ENCODE data around the gene NRCAM.

The NRCAM gene

DNA sequence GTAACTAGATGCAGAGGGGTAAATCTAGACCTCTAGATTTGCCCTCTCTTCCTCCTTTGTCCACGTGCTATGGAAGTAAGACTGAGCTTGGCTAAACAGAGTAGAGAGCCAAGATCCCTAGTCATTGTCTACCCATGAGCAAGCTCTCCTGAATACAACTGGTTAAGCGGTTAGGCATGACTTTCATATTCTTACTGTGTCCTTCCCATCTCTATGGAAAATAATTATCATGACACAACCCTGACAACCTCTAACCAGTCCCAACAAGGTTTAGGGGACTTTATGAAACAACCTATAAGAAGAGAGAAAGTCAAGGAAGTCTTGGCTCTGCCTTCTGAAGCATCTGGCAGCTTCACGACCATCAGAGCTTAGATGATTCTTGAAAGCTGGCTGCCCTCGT is 318.2 kb downstream of the NRCAM start:
- DNase-seq (ENCODE audit: extremely low read depth in 1 of 2, low read depth in 1 of 2): no peak

DNA sequence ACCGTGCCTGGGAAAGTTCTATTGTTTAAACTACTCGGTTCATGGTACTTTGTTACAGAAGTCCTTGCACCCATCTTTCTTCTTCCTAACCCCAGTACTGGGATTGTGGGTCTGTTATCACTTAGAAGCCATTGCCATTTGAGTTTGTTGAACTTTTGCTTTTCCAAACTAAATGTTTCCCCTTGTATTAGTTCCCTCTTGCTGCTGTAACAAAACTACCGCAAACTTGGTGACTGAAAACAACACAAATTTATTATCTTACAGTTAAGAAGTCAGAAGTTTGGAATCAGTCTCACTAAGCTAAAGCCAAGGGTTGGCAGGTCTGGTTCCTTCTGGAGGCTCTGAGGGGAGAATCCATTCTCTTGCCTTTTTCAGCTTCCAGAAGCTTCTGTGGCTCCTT is 319.2 kb downstream of the NRCAM start:
- no peak for DNase-seq (ENCODE audit: extremely low read depth in 1 of 2, low read depth in 1 of 2)

DNA sequence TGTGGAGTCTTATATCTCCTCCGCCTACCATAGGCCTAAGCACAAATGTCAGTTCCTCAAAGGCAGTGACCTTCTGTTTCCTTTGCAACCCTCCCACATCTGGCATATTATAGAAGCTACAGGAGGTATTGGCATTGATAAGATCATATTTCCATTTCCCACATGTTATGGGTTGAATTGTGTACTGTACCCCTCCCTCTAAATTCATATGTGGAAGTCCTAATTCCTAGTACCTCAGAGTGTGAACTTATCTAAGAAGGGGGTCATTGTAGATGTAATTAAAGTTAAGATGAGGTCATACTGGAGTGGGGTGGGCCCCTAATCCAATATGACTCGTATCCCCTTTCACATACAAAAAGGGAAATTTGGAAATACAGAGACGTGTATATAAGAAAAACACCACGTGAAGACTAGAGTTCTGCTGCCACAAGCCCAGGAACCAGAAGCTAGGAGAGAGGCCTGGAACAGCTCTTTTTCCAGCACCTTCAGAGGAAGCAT is 320.0 kb downstream of the NRCAM start:
- DNase-seq (ENCODE audit: extremely low read depth in 1 of 2, low read depth in 1 of 2): no peak

DNA sequence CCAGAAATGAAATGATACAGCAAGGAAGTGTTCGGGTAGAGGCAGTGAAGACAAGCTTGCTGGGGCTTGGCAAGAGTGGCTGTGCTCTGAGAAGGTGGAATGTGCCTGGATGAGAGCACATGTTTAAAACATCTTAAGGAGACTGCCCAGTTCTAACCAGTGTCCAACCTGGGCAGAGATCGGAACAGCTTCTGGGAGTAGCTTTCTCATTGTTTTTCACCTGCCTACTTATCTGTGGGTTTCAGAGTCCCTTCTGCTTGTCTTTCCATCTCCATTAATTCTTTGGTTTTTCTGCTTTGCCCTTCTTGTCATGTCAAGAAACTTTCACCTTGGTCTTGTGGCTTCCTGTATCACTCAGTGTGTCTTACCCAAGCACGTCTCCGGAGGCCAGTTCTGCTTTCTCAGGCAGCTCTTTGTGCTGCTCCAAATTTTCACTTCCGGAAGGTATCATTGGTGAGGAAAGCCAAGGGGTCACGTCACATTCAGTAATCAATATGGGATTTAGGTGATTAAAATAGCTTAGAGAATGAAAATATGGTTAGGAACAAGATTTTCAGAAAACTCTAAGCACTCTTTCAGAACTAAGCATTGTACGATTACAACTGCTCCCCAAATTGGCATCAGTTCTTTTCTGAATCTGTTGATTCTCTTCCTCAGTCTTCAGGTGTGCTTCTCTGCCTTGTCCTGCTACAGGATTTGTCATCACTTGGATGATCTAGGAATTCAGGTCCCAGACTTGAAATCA is 320.6 kb downstream of the NRCAM start:
- peak; percentile 22 to 43 for DNase-seq (ENCODE audit: extremely low read depth in 1 of 2, low read depth in 1 of 2)

DNA sequence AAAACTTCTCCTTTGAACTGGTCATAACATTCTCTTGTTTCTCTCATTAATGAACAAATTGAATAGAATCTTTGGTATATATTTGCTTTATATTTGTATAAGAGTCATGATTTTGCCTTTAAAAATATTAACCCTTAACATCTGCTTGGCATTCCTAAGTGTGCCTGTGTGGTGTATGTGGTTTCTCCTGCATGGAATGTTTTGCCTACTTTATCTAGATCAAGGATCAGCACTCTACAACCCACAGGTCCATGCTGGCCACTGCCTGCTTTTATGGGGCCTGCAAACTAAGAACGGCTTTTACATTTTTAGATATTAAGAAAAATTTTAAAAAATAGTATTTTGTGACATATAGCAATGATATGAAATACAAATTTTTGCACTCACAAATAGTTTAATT is 321.8 kb downstream of the NRCAM start:
- DNase-seq (ENCODE audit: extremely low read depth in 1 of 2, low read depth in 1 of 2): no peak

DNA sequence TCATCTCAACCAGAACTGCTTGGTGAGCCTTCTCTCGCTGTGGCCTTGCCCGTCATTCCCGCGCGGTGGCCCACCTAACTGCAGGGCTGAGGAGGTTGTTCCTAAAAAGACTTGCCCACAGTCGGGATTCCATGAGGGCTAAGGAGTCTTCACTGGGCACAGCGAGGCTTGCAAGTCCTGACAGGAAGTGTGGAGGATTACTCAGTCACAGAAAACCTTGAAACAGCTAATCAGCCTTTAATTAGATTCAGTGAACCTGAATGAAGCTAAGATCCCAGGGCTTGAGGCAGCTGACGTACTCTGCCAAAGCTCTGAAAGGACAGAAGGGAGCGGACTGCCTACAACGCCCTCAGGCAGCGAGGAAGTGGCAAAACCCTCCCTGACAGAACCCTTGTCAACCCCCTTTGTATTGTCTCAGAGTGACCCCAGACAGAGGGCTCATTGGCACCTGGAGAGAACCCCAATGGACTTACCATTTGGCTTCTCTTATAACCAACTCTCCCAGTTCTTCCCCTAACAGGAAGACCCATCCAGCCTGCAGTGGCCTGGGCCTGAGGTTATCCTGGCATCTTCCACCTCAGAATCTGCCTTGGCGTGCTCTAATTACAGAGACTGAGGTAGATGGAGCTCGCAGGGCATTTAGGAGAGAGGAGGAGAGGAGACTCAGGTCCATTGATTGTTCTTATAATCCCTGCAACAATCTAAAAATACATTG is 323.5 kb downstream of the NRCAM start:
- no peak for DNase-seq (ENCODE audit: extremely low read depth in 1 of 2, low read depth in 1 of 2)

DNA sequence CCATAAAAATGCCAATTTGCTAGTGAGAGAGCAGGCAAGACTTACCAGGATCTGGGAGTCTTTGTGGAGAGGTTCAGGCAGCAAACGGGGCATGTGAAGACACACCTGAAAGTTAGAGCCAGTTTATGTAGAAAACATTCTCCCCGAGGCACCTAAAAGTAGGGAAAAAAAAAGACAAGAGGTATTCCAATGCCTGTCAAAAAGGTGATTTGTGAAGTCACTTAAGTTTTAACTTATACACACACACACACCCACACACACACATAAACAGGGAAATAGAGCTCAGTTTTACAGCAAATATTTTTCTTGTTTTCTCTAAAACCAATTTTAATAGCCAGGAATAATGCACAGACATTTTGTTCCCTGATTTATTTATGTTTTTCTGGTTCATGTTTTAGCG is 326.0 kb downstream of the NRCAM start, which contains the start of gene LAMB4:
LAMB4 (minus strand) TSS at position 101 of the 400 bp plus-strand sequence. CDS start 7,197 bp downstream, outside the sequence.
- DNase-seq (ENCODE audit: extremely low read depth in 1 of 2, low read depth in 1 of 2): no peak

DNA sequence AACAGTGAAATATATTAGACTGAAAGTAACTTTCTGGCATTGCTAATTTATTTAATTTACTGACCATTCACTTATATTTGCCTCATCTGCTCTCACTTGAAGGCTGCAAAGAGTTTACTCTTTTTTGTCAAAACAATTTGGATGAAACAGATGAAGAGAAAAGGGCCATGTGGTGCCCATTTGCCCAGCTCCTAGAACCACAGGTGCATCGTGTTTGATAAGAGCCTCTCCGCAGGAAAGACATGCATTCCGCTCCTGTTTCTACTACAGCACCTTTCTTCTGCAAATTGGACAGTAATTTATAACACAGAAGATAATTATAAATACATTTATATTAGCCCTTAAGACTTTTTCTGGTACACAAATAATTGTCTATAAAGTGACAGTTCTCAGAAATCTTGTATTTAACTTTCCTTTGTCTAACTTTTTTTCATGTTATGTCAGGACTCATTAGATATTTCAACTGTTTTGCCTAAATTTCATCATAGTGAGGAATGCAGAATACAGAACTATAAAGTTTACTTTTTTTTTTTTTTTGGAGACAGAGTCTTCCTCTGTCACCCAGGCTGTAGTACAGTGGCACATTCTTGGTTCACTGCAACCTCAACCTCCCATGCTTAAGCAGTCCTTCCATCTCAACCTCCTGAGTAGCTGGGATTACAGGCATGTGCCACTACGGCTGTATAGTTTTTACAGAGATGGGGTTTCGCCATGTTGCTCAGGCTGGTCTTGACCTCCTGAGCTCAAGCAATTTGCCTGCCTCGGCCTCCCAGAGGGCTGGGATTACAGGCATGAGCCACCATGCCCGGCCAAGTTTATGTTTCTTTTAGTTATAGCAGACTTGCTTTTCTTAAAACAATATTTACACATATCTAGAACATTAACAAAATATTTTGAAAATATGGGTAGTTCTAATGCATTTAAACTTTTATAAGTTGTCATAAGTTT is 326.9 kb downstream of the NRCAM start:
- DNase-seq (ENCODE audit: extremely low read depth in 1 of 2, low read depth in 1 of 2): no peak

DNA sequence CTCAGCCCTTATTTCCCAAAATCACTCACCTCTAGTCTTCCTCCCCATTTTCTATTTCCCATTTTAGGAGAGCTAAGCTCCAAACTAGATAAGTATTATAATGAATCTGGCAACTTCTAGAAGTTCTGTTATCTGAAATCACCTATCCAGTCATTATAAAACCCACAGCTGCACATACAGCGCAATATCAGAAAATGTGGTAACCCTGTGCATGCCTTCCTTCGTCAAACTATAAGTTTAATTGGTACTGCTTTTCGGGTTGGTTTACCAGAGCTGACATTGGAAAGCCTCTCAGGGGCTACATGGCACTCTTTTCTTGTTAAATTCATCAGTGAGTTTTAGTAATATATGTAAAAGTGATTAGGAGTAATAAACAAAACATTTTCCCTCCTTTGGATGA is 327.7 kb downstream of the NRCAM start:
- DNase-seq (ENCODE audit: extremely low read depth in 1 of 2, low read depth in 1 of 2): no peak

DNA sequence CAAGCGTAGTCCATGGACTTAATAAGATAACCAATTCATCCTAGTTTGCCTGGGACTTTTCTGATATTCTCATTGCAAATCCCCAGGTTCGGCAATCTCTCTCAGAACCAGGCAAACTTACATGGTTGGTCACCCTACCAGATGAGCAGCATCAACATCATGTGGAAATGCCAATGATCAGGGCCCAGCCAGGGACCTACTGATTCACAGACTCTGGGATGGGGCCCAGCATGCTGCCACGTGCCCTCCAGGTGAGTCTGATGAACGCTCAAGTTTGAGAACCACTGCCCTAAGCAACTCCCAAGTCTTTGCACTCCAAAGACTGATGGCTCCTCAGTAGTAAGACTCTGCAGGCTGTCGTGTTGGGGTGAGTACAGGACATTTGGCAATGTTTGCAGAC is 328.8 kb downstream of the NRCAM start:
- DNase-seq (ENCODE audit: extremely low read depth in 1 of 2, low read depth in 1 of 2): no peak

DNA sequence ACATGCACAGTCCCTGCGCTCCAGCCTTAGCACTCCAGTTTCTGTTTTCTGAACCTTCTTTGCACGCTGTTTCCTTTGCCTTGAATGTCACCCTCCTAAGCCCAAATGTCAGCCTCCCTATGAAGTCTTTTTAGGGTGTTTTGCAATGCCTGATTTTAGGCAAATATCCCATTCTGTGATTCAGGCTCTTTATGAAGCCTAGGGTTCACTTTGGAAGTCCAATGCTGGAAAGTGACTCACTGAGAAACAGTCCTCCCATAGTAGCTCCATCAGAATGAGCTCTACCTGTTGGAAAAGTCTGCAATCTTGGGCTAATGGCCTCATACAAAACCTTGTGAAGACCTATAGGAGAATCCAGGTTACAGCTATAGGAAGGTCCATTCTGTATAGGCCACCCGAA is 331.4 kb downstream of the NRCAM start:
- DNase-seq (ENCODE audit: extremely low read depth in 1 of 2, low read depth in 1 of 2): no peak

DNA sequence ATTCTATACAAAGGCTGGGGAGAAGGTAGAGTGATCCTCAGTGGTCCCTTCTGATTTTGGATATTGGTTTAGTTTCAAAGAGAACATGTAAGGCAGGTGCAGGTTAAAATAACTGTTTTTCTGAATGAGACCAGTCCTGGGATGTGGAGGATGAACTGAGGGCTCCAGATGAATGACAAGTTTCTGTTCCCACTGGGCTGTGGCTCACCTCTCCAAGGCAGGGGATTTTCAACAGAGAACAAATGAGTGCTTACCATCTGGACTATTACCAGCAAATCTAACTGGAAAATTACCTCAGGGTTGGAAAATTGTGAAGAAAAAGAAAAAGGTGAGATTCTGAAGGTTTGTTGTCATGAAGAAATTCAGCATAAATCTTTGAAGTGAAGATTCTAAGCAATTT is 334.1 kb downstream of the NRCAM start:
- no peak for DNase-seq (ENCODE audit: extremely low read depth in 1 of 2, low read depth in 1 of 2)

DNA sequence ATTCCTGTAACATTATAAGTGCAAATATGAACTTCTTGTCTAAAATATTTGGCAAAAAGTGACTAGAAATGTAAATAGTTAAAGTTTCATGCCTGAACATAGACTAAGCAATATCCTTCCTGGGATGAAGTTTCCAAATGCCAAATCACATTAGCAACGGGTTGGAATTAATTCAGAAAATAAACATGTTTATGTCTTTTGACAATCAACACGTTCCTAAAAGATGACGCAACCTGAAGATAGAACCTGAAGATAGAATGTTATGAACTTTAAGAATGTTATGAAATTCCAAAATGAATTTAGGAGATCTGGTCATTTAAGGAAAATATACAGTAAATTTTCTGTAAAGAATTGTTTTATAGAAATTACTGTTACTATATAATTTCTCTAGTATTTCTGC is 335.3 kb downstream of the NRCAM start:
- DNase-seq (ENCODE audit: extremely low read depth in 1 of 2, low read depth in 1 of 2): no peak

DNA sequence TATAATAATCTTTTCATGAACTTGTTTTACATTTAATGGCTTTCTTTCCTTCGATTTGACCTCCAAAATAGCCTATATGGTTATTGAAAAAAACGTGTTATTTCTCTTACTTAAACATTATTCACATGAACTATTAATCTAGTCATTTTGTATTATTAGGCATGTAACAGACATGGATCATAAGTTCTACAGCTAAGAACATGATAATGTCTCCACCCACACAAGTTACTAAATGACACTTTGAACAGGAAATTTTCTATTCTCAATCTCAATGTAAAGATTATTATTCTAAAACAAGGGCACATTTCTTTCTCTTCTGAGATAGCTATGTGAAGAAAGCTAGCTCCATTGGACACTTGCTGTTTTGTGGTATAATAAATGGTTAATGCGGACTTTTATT is 336.0 kb downstream of the NRCAM start:
- no peak for DNase-seq (ENCODE audit: extremely low read depth in 1 of 2, low read depth in 1 of 2)

DNA sequence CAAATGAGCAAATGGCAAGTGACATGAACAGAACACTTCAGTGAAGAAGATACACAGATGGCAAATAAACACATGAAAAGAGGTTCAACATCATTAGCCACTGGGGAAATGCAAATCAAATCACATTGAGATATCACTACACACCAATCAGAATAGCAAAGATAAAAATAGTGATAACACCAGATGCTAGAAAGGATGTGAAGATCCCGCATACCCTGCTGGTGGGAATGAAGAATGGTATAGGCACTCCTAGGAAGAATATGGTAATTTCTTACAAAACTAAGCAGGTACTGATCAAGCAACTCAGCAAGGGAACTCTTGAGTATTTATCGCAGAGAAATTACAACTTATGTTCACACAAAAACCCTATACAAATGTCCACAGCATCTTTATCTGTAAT is 337.3 kb downstream of the NRCAM start:
- no peak for DNase-seq (ENCODE audit: extremely low read depth in 1 of 2, low read depth in 1 of 2)

DNA sequence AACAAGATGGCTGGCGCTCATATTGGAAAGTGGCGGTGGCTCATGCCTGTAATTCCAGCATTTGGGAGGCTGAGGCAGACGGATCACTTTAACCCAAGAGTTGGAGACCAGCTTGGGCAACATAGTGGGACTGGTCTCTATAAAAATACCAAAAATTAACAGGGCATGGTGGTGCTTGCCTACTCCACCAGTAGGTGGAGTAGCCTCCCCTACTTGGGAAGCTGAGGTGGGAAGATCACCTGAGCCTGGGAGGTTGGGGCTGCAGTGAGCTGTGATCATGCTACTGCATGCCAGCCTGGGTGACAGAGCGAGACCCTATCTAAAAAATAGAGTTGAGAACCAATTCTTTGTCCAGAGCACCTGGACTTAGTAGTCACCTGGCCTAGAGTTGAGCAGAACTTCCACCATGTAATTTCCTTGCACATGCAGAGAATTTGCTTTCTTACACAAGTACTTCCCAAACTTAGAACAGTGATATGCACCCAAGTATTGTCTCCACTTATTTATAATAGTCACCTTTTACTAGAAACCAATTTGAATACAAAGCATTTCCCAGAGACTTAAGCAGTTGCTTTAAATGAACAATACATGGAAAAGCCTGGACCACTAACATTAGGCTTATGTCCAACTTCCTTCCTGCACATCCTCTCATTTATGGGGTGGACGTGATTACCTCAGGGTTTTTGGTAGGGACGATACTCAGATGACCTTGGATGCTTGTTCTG is 342.0 kb downstream of the NRCAM start:
- DNase-seq (ENCODE audit: extremely low read depth in 1 of 2, low read depth in 1 of 2): no peak

DNA sequence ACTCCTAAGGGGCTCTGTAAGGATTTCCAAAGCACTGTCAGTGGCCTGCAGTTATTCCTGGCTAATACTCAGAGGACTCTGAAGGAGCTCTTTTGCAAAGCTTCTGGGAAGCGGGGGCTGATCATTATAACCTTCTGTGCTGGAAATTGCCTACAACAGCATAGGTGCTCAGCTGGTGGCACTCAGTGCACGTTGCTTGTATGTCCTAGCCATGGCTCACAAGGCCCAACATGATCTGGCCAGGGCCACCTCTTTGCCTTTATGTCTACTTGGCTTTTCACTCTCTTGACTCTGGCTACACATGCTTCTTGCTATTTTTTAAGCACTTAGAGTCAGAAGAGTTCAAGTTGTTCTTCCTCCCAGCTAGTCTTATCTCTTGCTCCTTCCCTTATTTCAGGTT is 343.6 kb downstream of the NRCAM start:
- DNase-seq (ENCODE audit: extremely low read depth in 1 of 2, low read depth in 1 of 2): no peak

DNA sequence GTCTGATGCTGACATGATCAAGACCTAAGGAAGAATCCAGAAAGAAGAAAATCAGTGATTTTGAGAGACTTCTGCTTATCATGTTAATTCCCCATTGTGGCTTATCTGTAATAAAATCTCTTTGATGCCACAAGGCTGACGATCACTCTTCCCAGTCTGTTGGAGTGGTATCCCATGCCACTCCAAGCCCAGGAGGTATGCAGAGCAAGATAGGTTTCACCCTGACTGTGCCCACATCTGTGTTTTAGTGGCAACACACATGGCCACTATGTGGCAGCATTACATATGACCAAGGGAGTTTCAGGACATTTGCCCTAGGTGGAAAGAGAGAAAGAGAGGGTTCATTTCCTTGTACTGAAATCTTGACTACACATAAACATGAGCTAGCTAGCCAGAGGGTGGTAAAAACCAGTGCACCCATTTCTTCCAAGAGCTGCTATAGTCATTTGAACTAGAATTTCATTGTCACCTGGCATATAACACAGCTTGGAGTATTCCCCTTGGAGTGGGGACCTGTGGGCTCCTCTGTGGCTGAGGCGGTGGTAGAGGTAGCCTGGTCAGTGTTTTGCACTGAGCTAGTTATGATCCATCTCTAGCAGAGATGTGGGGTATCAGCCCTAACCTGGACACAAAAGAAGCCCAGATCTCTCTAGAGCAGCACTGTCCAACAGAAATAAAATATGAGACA is 346.9 kb downstream of the NRCAM start:
- DNase-seq (ENCODE audit: extremely low read depth in 1 of 2, low read depth in 1 of 2): no peak

DNA sequence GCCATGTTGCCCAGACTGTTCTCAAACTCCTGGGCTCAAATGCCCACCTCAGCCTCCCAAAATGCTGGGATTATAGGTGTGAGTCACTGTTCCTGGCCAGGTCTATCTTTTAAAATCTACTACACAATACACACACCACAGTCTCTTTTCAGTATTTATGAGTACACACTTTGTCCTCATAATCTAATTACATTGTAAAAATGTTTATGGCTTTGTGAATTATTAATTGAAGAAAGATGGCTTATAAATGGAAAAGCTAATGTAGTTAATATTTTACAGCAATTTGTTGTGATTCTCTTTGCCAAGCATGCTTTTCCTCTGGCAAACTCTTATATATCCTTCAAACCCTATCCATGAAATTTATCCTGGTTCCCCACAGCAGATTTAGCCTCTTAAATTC is 348.1 kb downstream of the NRCAM start:
- no peak for DNase-seq (ENCODE audit: extremely low read depth in 1 of 2, low read depth in 1 of 2)

DNA sequence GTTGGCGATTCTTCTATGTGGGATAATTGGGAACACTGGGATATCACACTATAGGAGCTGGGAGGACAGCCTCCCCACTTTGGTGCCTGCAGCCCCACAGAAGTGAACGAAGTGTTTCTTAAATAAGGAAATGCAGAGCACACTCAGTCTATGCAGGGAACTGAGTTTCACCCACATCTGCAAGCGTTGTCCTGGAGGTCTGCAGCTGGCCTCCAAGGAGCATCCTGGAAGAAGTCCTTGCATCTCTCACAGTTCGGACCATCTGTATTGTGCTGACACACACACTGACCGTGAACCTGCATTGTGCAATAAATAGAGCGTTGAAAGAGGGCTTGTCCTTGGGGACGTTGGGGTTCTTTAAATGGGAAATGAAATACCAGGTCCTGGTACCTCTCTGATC is 351.9 kb downstream of the NRCAM start:
- DNase-seq (ENCODE audit: extremely low read depth in 1 of 2, low read depth in 1 of 2): no peak
